GM12878 (cell line): ENCODE data around the gene AMOTL1. TPM values are rescaled to one million over a fixed set of nuclear protein-coding genes. Genes with fewer than 3 reads are reported as not detected.

Experiments
- ATAC-seq: fragments of 200-7000 bp; cut with Tn5 transposase; 3 replicates; pipeline ENCODE4 v1.9.1; 2020; ENCODE audit warnings: mild to moderate bottlenecking, moderate library complexity
- BruUV-seq: library from RNA; stranded (reverse); fragments of 400-500 nt; replicated peaks from 2 replicates; lab custom pipeline; 2021; lab: Mats Ljungman, UMichigan
- CTCF ChIA-PET: fragments of 300-600 bp; sonication (Branson Sonifier 250); formaldehyde crosslinking; extraction: SDS; loops from one replicate; lab custom pipeline; 2021; ENCODE audit warnings: inconsistent platforms; lab: Yijun Ruan, JAX
- POLR2A ChIA-PET: fragments of 350-600 bp; formaldehyde crosslinking; extraction: SDS; loops from one replicate; lab custom pipeline; 2021; ENCODE audit warnings: inconsistent platforms; lab: Charles Lee
- RAD21 ChIA-PET: fragments of 300-600 bp; sonication (Branson Sonifier 250); formaldehyde crosslinking; loops from one replicate; lab custom pipeline; 2023; ENCODE audit warnings: antibody characterized with exemption; ENCODE audit not compliant: unreplicated experiment; lab: Charles Lee
- SMC1A ChIA-PET: fragments of 300-600 bp; sonication (Branson Sonifier 250); formaldehyde crosslinking; loops from one replicate; lab custom pipeline; 2023; ENCODE audit not compliant: unreplicated experiment, uncharacterized antibody; lab: Charles Lee
- DNase-seq: peaks from one replicate; pipeline ENCODE4 v3.0.0-alpha.2; 2011; ENCODE audit warnings: low read depth, low spot score
- FAIRE-seq: peaks from 3 replicates; lab custom pipeline; 2011; peaks lifted over from hg19 to GRCh38; lab: Jason Lieb, UNC
- H2AFZ ChIP-seq: 2 replicates; pipeline ENCODE4 v1.6.0; 2011; ENCODE audit warnings: low read depth, low read length, control low read depth; ENCODE audit not compliant: control insufficient read depth
- H3K27ac ChIP-seq: 2 replicates; pipeline ENCODE4 v1.5.1; 2011; ENCODE audit warnings: control low read depth; ENCODE audit not compliant: control insufficient read depth, insufficient read depth
- H3K27me3 ChIP-seq, 2 experiments: replicated peaks in 1 of 2; 2 replicates each; pipeline versions ENCODE4 v1.6.0 to v1.6.1; 2011; ENCODE audit warnings: low read length in 1 of 2; ENCODE audit not compliant: control insufficient read depth in 2 of 2, insufficient read depth in 2 of 2
- H3K36me3 ChIP-seq, 2 experiments: 2 replicates each; pipeline ENCODE4 v1.5.1; 2011; ENCODE audit warnings: low read length in 1 of 2; ENCODE audit not compliant: control insufficient read depth in 2 of 2, insufficient read depth in 2 of 2
- H3K4me1 ChIP-seq: 2 replicates; pipeline ENCODE4 v1.6.1; 2011; ENCODE audit warnings: mild to moderate bottlenecking, low read length, moderate library complexity, mixed read lengths; ENCODE audit not compliant: control insufficient read depth, insufficient read depth
- H3K4me2 ChIP-seq: 2 replicates; pipeline ENCODE4 v1.6.0; 2011; ENCODE audit warnings: control low read depth; ENCODE audit not compliant: control insufficient read depth, insufficient read depth
- H3K4me3 ChIP-seq: fragments of 200-600 bp; sonication (generic); 2 replicates; pipeline ENCODE4 v1.5.1; 2016
- H3K79me2 ChIP-seq: 2 replicates; pipeline ENCODE4 v1.6.0; 2011; ENCODE audit warnings: low read length; ENCODE audit not compliant: control insufficient read depth, insufficient read depth
- H3K9ac ChIP-seq: 2 replicates; pipeline ENCODE4 v1.8.0; 2011; ENCODE audit warnings: low read length, control low read depth, mixed read lengths; ENCODE audit not compliant: control insufficient read depth, insufficient read depth
- H3K9me3 ChIP-seq: replicated peaks from 3 replicates; pipeline ENCODE4 v1.5.1; 2011; ENCODE audit warnings: mild to moderate bottlenecking, low read length; ENCODE audit not compliant: control insufficient read depth, insufficient read depth
- H4K20me1 ChIP-seq: 2 replicates; pipeline ENCODE4 v1.6.0; 2011; ENCODE audit not compliant: control insufficient read depth, insufficient read depth
- ASH2L ChIP-seq: fragments of 300-600, 200-600 bp; sonication (generic); IDR thresholded peaks from 2 replicates; pipeline ENCODE4 v1.6.1; 2017; ENCODE audit warnings: low read depth, mild to moderate bottlenecking, borderline replicate concordance
- DPF2 ChIP-seq: fragments of 450-650 bp; IDR thresholded peaks from 2 replicates; pipeline ENCODE4 v1.6.1; 2017; ENCODE audit warnings: mild to moderate bottlenecking
- E2F4 ChIP-seq: IDR thresholded peaks from 2 replicates; pipeline ENCODE4 v1.6.1; 2012; ENCODE audit warnings: low read depth, low read length, improper control_type of control experiment
- EED ChIP-seq: sonication (generic); IDR thresholded peaks from 2 replicates; pipeline ENCODE4 v1.6.1; 2016; ENCODE audit warnings: antibody characterized with exemption, low read depth
- ETV6 ChIP-seq, 2 experiments: fragments of 450-650 bp in 1 of 2; IDR thresholded peaks in 1 of 2; conservative IDR thresholded peaks in 1 of 2; 2 replicates each; pipeline ENCODE4 v1.6.1; 2014; ENCODE audit warnings: antibody characterized with exemption in 1 of 2, borderline replicate concordance in 1 of 2, low read depth in 1 of 2, mild to moderate bottlenecking in 1 of 2, moderate library complexity in 1 of 2
- FOXM1 ChIP-seq: IDR thresholded peaks from 2 replicates; pipeline ENCODE4 v1.6.1; 2012; ENCODE audit warnings: low read depth, mild to moderate bottlenecking, inconsistent platforms, low read length, moderate library complexity
- NKRF ChIP-seq: fragments of 450-650 bp; conservative IDR thresholded peaks from 2 replicates; pipeline ENCODE4 v1.6.1; 2017; ENCODE audit warnings: mild to moderate bottlenecking, moderate library complexity
- RFX5 ChIP-seq: IDR thresholded peaks from 2 replicates; pipeline ENCODE4 v1.6.1; 2011; ENCODE audit warnings: low read depth, low read length, improper control_type of control experiment
- RUNX3 ChIP-seq: IDR thresholded peaks from 2 replicates; pipeline ENCODE4 v1.6.1; 2012; ENCODE audit warnings: low read length, inconsistent platforms
- SUZ12 ChIP-seq: fragments of 200-600 bp; sonication (generic); IDR thresholded peaks from one replicate; pipeline ENCODE4 v1.6.1; 2018; ENCODE audit warnings: antibody characterized with exemption, mild to moderate bottlenecking; ENCODE audit not compliant: unreplicated experiment
- ZBED1 ChIP-seq: IDR thresholded peaks from 2 replicates; pipeline ENCODE4 v1.6.1; 2016; ENCODE audit warnings: borderline replicate concordance
- ZNF207 ChIP-seq: fragments of 450-650 bp; IDR thresholded peaks from 2 replicates; pipeline ENCODE4 v1.6.1; 2014; ENCODE audit warnings: antibody characterized with exemption, mild to moderate bottlenecking, borderline replicate concordance
- WGBS: methylation state at CpG from one replicate; pipeline ENCODE4 v1.1.6; 2016; ENCODE audit warnings: low lambda C conversion rate; ENCODE audit not compliant: insufficient replicate concordance, insufficient coverage; ENCODE audit errors: missing lambda C conversion rate; 5-methylcytosine and 5-hydroxymethylcytosine counted together
- in situ Hi-C: fragments of 300-500 bp; cut with MboI; formaldehyde crosslinking; loops from 9 replicates; pipeline ENCODE4 v1.14.3; 2018; ENCODE audit warnings: mixed read lengths
- intact Hi-C: fragments of 100-400 bp; cut with micrococcal nuclease; formaldehyde crosslinking; loops from one replicate; pipeline ENCODE4 v1.14.2; 2022; ENCODE audit not compliant: unreplicated experiment
- polyA plus RNA-seq, 11 experiments: library from polyadenylated mRNA; depleted of rRNA in 4 of 11; unstranded in 6 of 11; stranded (reverse) in 5 of 11; fragments of >200 nt; fragmentation: Nextera tagmentation in 4 of 11; fragmentation: Illumina TruSeq in 1 of 11; extraction: Ambion mirVana in 4 of 11; extraction: Trizol in 1 of 11; gene quantifications; 1 replicate in 1 of 11; 2 replicates in 10 of 11; pipeline versions ENCODE4 v1.2.1 to v1.2.3, GENCODE V29; 2011 to 2016; ENCODE audit warnings: inconsistent platforms in 2 of 11, missing spikeins in 2 of 11, low read depth in 1 of 11
- total RNA-seq, 4 experiments: library from RNA; depleted of rRNA in 3 of 4; stranded (reverse); fragments of >200 nt in 3 of 4; fragmentation: Illumina TruSeq in 1 of 4; extraction: Trizol in 1 of 4; gene quantifications; 2 replicates each; pipeline versions ENCODE4 v1.2.1 to v1.2.3, GENCODE V29; 2013 to 2021

AMOTL1 gene
- total and polyA plus RNA-seq, 10 of the 15 experiments (the other 5 are each of a cell fraction or from before 2014, with no cell fraction given), result under 0.01 to 0.41 (median 0.01) TPM; not detected in 7

DNA sequence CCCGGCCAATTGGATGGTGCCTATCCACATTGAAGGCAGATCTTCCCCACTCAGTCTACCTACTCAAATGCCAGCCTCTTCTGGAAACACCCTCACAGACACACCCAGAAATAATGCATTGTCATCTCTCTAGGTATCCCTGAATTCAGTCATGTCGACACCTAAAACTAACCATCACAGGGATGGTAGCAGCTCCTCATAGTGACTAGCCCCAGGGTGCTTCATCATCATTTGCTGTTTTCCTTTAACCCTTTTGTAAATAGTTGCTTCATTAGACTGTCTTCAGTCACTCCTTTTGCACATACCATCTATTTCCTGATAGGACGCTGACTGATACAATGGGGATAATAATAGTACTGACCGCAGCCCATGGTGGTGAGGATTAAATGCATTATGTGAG, 18.8 kb upstream of the AMOTL1 start:
- H3K27me3 ChIP-seq, result no peaks in the 10 kb centered on the region; a peak in 1 of 4 replicates
- H2AFZ ChIP-seq, result no peak overlapping the region
- ChIA-PET POLR2A (no interaction called here), CTCF (no interaction called here), RAD21 (interaction anchor here (0.5 kb wide), 1 partner anchor 124 kb away, joined by 3 read pairs; no protein-coding TSS in a partner anchor), SMC1A (no interaction called here)
- intact Hi-C loops (no loop called here), in situ Hi-C loops (no loop called here)
- no peaks in the 10 kb centered on the region for H3K36me3 ChIP-seq
- DNase-seq (no peak), FAIRE-seq (no peak)
- no peak overlapping the region for H3K4me2 ChIP-seq
- WGBS, result 9% methylated on average over 4 of the region's 4 CpGs
- BruUV-seq, result no TSS peak
- no peak overlapping the region for H3K27ac ChIP-seq
- no peak for TF ChIP-seq RUNX3
- TF ChIP-seq NKRF, result no peak
- no peak for TF ChIP-seq EED
- TF ChIP-seq ZBED1, result no peak
- no peak for TF ChIP-seq ETV6 (conservative IDR thresholded peaks at IDR 0.05 in 1 of 2, IDR thresholded peaks at IDR 0.05 in 1 of 2; ENCODE audit: borderline replicate concordance in 1 of 2, low read depth in 1 of 2)
- TF ChIP-seq ZNF207, result no peak
- TF ChIP-seq FOXM1, result no peak
- TF ChIP-seq E2F4, result no peak
- TF ChIP-seq ASH2L, result no peak
- no peak for TF ChIP-seq SUZ12
- no peak for TF ChIP-seq DPF2
- no peak for TF ChIP-seq RFX5
- TF ChIP-seq, all 136 proteins: peak for 0
- Histone ChIP-seq H3K4me3 (no peak overlapping the region), H3K79me2 (no peaks in the 10 kb centered on the region), H3K9me3 (no peaks in the 10 kb centered on the region), H3K9ac (no peak overlapping the region), H3K4me1 (no peaks in the 10 kb centered on the region), H4K20me1 (no peaks in the 10 kb centered on the region)
- ATAC-seq, result no peak
